Measurements from ENCODE around the gene SLC12A9. TPM values are rescaled to one million over a fixed set of nuclear protein-coding genes. Genes with fewer than 3 reads are reported as not detected.

SLC12A9 gene
- total RNA-seq, 4 donors from 2014 or later: 8.2 to 13.9 (median 11.8) TPM

DNA sequence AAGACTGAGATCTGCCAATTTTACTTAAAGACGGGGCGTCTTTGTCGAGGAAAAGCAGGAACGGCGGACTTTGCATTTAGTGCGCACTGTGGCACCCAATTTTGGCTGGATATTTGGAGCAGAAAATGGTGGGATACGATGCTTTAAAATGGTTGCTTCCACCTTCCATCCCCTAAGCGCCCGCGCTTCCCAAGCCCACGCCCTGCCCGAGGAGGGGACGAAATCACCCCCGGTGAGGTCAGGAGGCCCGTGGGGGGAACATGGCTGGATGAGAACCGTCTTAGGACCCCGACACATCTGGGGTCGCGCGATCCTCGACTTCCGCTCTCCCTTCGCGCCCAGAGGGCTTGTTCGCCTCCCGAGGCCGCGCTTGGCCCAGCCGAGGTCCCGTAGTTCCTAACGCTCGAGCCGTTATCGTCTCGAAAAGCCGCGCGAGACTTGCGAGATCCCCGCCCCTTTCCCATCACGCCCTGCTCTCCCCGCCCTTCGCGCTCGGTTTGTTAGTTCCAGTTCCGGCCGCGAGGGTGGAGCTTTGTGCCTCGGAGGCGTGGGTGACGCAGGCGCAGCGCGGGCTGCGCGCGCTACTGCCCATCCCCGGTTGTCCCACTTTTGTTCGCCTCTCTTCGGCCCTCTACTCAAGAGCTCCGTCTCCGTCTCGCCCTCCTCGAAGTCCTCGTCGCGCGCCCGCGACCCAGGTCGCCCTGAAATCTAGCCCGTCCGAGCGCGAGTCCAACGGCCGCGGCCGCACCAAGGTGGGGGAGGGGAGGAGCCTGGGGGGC, 22.3 kb downstream of the SLC12A9 start, which contains the start of gene SRRT:
Gene SRRT, plus strand, starts transcription at position 527 of the 779 bp plus-strand sequence. CDS start 488 bp downstream, outside the sequence.
- TF ChIP-seq, protein P1, sequence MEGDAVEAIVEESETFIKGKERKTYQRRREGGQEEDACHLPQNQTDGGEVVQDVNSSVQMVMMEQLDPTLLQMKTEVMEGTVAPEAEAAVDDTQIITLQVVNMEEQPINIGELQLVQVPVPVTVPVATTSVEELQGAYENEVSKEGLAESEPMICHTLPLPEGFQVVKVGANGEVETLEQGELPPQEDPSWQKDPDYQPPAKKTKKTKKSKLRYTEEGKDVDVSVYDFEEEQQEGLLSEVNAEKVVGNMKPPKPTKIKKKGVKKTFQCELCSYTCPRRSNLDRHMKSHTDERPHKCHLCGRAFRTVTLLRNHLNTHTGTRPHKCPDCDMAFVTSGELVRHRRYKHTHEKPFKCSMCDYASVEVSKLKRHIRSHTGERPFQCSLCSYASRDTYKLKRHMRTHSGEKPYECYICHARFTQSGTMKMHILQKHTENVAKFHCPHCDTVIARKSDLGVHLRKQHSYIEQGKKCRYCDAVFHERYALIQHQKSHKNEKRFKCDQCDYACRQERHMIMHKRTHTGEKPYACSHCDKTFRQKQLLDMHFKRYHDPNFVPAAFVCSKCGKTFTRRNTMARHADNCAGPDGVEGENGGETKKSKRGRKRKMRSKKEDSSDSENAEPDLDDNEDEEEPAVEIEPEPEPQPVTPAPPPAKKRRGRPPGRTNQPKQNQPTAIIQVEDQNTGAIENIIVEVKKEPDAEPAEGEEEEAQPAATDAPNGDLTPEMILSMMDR (IDR thresholded peaks at IDR 0.05; ENCODE audit: low read depth): no peak

DNA sequence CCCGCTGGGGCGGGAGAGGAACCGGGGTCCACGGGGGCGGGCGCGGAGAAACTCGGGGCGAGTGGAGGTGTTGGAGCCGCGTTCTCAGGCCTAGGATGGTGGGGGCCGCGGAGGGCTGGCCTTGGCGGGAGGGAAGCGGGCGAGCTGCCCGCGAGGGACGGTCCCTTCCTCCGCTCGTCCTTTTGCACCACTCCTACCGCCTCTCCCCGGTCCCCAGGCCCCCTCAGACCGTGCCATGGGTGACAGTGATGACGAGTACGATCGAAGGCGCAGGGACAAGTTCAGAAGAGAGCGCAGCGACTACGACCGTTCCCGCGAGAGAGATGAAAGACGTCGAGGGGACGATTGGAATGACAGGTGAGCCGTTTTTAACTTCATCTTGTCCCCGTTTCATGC, 22.8 kb downstream of the SLC12A9 start:
- TF ChIP-seq, protein P1 (IDR thresholded peaks at IDR 0.05; ENCODE audit: low read depth): no peak

GRCh38 chr7:100878013-100878412, 25.5 kb downstream of the SLC12A9 start:
- TF ChIP-seq, protein P1 (IDR thresholded peaks at IDR 0.05; ENCODE audit: low read depth): no peak

GRCh38 chr7:100878685-100879084, 26.2 kb downstream of the SLC12A9 start:
- TF ChIP-seq, protein P1 (IDR thresholded peaks at IDR 0.05; ENCODE audit: low read depth): no peak

DNA sequence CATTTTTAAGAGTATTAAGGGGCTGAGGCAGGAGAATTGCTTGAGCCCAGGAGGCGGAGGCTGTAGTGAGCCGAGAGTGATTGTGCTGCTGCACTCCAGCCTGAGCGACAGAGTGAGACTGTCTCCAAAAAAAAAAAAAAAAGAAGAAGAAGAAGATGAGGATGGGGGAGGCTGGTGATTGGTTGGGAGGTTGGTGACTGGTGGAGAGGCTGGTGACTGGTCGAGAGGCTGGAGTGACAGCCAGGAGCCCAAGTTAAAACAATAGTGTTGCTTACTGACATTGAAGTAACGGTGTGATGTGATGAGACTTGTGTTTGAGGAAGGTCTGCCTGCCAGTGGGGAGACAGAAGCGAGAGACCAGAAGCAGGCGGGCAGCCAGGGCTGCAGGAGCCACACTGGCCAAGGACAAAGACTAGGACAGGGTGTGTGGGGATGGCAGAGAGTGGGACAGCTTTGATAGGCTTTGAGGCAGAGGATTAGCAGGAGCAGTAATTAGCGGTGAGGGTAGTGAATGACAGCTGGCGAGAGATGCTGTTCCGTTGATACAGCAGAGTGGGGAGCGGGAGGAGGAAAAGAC, 27.3 kb downstream of the SLC12A9 start:
- TF ChIP-seq, protein P1 (IDR thresholded peaks at IDR 0.05; ENCODE audit: low read depth): no peak

DNA sequence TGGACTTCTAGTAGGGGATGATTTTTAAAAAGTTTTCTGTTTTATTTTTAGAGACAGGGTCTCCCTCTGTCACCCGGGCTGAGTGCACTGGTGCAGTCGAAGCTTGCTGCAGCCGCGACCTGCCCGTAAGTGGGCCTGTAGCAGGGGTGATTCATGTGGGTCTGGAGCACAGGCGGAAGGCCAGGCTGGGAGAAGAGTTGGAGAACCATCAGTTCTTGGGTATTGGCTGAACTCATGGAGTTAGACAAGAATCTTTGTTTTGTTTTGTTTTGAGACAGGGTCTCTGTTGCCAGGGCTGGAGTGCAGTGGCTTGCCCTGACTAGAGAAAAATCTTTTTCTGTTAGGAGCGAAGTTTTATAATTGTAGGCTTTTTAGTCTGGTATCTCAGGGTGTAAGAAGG, 28.1 kb downstream of the SLC12A9 start:
- TF ChIP-seq, protein P1 (IDR thresholded peaks at IDR 0.05; ENCODE audit: low read depth): no peak

GRCh38 chr7:100881136-100881535, 28.6 kb downstream of the SLC12A9 start:
- TF ChIP-seq, protein P1 (IDR thresholded peaks at IDR 0.05; ENCODE audit: low read depth): no peak

Data from subcutaneous adipose tissue (tissue), 4 donors.